Myocyte (in vitro differentiated cells): ENCODE measurements around the gene RPL10A. TPM values are rescaled to one million over a fixed set of nuclear protein-coding genes. Genes with fewer than 3 reads are reported as not detected.

ENCODE experiments used
- DNase-seq: peaks from one replicate; pipeline ENCODE4 v3.0.0-alpha.2; 2012; ENCODE audit warnings: low read depth
- total RNA-seq: library from RNA; depleted of rRNA; stranded (reverse); fragments of >200 nt; gene quantifications from 2 replicates; pipeline ENCODE4 v1.2.3, GENCODE V29; 2014

The RPL10A gene
- total RNA-seq, 1 donor from 2014 or later, result 794 TPM

GRCh38 chr6:35474942-35475570, 6.9 kb downstream of the RPL10A start:
- no peak for DNase-seq

DNA sequence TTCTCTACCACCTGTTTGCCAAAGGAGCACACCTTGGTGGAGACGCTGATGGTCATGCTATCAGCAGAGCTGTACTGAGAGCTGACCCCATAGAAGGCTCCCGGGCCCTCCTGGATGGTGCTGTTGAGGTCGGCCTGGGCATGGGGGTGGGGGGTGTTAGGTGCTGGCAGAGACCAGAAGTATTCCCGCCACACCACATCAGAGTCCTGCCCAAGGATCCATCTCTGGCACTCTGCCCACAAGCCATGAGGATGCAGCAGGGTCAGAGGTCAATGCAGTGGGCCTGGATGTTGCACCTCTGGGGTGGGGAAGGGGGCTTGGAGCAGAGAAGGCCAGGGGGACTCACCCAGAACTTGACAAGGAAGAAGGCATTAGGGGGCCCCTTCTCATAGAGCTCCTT, 7.4 kb downstream of the RPL10A start:
- DNase-seq, result no peak

DNA sequence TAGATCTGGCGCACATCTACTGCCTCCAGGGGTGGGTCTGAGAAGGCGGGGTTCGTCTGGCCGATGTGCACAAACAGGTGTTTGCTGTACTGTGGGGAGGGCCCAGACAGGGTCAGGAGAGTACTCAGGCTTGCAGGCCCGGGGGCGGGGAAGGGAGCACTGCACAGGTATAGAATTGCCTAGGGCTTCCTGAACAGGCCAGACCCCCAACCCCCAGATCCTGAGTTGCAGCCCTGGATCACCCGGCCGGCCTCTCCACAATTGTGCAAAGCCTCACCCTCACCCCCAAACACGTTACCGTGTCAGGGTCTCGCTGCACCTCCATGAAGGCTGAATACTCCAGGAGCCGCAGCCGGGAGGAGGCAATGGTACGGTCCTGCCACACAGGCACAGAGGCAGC, 7.8 kb downstream of the RPL10A start:
- DNase-seq, result no peak

DNA sequence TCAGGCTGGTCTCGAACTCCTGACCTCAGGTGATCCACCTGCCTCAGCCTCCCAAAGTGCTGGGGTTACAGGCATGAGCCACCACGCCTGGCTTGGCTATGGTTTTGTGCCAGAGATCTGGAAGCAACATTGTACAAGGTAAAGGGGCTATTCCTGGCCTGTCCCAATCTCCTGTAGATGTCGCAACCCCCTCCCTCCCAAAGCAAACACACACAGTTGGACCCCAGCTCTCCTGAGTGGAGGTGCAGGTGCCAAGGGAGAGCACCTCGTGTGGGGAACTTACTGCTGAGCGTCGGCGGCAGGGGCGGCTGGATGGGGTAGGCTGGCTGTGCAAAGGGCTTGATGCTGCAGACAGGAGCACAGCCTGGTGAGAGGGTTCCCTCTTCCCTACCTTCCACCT, 8.8 kb downstream of the RPL10A start:
- DNase-seq, result no peak

GRCh38 chr6:35477551-35478179, 9.5 kb downstream of the RPL10A start:
- DNase-seq, result no peak

GRCh38 chr6:35478259-35478658, 10.1 kb downstream of the RPL10A start:
- no peak for DNase-seq

GRCh38 chr6:35480176-35480575, 12.0 kb downstream of the RPL10A start:
- DNase-seq, result no peak

DNA sequence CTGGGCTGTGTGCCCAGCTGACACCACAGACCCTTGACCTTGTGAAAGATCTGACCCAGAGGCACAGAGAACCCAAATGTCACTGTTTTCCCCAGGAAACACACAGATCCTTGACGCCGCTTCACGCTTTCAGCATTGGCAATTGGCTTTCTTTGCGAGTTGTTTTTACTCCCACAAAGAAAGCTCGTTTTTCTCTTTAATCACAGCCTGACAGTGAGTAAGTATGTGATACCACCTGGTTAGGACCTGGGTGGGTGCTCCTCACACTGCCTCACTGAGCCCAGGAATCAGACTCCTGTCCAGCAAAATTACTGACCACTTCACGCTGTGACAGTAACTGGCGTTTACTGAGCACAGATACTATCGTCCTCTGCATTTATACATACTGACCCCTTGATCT, 13.0 kb downstream of the RPL10A start:
- no peak for DNase-seq

GRCh38 chr6:35483062-35483461, 14.9 kb downstream of the RPL10A start:
- DNase-seq, result no peak

DNA sequence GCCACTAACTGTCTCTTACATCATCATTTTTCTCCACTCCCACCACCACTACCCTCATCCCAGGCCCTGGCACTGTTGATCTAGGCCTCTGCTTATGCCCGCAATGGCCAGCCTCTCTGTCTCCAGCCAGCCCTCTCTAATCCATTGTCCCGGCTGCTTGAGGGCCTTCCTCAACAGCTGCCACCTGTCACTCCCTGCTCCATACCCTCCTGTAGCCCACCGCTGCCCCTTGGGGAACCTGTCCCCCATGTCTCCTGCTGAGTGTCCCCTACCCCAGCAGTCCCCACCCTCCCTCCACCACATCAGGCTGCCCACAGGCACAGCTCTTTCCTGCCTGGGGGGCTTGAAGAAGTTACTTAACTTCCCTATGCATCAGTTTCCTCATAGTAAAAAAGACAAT, 15.3 kb downstream of the RPL10A start:
- DNase-seq, result peak; percentile 52

- DNase-seq, result peak; percentile 61
These were observed 15.9 kb downstream of the RPL10A start for GRCh38 chr6:35483893-35484645.

DNA sequence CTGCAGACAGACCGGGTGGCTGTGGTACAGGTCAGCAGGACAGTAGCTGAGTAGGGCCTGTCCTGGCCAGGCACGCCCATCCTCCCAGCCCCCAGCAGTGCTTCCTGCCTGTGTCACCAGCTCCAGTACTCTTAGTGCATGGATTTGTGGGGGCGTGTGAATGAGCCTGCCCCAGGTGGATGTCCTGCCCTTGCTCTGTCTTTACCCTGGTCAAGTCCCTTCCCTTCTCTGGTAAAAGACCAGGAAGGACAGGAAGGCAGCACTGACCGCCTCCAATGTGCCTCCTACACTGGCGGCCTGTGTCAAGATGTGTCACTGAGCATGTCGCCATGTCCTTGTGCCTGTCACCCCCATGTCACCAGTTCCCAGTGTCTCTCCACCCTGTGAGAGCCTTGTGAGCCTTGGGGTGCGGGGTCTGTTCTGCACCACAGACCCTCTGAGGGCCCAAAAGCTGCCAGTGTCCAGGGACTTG, 16.8 kb downstream of the RPL10A start:
- DNase-seq, result peak; percentile 36

- peak; percentile 80 for DNase-seq
These were observed 17.2 kb downstream of the RPL10A start for GRCh38 chr6:35485402-35485877.

DNA sequence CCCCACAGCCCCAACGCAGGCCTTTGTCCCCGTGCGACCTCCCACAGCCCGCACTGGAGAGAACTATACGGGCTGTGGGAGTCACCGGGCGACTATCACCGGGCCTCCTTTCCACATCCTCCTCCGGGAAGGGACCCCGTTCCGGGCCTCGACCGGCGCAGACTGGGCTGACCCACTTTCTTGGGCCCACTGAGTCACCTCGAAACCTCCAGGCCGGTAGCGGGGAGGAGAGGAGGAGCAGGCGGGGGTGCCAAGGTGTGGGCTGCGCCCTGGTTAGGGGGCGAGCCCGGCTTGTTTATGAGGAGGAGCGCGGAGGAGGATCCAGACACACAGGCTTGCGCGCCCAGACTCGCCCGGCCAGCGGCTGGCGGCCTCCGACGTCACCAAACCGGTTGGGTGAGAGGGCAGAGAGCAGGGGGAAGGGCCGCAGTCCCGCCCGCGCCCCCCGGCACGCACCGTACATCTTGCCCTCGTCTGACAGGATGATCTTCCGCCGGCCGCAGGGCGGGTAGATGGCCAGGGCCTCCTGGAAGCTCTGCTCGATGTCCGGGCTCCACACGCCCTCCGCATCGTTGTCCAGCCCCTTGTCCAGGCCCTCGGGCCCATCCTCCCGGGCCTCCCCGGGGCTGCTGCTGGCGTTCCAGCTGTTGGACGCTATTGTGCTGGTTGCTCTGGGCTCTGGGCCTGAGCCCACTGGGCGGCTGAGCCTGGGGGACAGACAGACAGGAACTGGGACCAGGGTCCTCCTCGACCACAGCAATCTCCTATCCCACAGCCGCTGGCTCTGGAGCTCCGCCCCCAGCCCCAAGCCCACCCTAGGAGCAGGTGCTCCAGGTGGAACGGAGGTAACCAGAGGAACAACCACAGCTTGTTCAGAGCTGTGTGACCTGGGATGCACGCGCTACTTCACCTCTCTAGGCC, 18.1 kb downstream of the RPL10A start:
- no peak for DNase-seq

DNA sequence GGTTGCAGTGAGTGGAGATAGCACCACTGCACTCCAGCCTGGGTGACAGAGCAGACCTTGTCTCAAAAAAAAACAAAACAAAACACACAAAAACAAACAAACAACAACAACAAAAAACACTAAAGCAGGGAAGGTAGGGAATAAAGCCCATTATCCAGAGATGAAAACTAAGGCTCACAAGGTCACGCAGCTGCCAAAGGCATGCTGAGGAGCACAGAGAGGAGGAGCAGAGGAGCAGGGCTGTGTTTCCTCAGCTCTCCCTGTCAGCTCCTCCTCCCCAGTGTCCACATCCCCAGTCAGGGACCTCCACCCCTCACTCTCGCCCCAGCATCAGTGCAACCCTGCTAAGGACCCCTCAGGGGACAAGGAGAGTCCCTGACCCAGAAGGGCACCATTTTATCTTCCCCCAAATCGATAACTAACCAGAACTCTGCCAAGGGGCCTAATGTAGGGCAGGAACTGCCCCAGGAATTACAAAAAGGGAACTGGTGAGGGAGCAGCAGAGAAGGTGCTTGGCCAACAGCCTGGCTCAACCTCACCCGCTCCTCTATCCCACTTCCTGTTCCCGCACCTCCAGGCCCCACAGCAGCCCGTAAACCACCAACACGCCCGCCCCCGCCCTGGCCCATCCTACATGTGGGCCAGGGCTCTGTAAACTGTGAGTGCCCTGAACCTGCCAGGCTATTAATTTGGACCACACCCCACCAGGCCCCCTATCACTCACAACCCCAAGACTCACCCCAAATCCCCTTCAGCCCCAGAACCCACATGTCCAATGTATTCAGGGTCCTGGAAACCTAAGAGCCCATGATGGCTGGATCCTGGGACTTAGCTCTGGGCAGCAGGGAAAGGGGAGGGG, 19.7 kb downstream of the RPL10A start:
- DNase-seq, result peak; percentile 56

GRCh38 chr6:35488517-35488862, 20.3 kb downstream of the RPL10A start:
- DNase-seq, result peak; percentile 37

GRCh38 chr6:35489066-35489465, 20.9 kb downstream of the RPL10A start:
- DNase-seq, result no peak

DNA sequence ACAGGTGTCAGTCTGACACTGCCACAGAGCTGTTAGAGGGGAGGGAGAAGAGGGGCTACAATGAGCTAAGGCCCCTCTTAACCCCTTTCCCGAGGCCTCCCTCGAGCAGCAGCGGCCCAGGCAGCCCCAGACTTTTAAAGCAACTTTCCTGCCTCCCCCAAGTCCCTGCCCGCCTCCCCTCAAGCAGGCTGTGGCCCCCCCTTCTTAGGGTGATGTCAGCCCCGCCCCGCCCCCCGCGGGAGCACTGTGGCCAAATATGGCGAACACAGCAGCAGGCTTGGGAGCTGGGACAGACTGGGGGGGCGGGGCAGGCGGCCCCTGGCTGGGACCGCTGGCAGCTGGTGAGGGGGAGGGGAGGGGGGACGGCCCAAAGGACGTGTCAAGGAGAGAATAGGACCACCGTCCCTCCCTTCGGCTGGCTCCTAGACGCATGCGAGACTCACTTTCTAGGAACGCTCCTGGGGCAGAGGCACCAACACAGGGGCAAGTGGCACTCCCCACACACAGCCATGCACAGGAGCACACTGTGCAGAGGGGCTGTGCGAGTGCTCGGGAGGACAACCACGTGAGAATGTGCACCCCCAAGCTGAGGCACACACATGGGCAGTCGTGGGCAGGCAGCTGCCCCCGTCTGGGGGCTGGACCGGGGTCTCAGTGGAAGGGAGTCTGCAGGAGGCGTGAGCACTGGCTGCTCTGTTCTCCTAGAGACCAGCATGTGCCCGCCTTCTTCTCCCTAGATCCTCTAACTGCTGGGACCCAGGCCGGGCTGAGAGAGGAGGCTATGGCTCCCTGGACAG, 22.0 kb downstream of the RPL10A start:
- peak; percentile 94 for DNase-seq

DNA sequence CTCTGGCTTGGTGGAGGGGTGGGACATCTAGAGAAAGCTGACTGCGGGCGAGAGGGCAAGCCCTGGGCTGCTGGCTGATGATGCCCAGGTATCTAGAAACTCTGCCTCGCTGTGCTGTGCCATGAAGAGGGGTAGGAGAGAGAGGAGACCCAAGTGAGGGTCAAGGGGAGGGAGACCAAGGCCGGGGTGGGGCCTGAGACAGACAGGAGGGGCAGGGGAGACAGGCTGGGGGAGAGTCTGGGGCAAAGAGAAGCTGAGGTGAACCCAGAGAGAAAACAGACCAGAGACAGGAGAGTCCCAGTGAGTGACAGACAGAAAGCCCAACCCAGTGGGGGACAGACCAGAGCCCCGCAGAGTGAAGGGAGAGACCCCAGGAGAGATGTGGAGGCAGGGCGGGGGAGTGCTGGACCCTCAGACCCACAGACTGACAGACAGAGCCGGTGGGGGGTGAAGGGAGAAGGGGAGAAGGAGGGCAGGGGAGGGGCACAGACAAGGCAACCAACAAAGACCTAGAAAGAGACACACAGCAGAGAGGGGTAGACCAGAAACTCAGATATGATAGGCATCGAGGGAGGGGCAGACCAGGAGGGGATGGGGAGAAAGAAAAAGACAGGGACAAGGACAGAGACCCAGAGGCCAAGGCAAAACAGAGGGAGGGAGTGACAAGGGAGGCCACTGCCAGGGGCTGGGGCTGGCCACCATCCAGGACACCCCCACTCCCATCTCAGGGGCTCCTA, 22.8 kb downstream of the RPL10A start:
- DNase-seq, result no peak
